Tibial nerve (tissue), 4 donors: ENCODE results near the gene LYRM9. TPM values are rescaled to one million over a fixed set of nuclear protein-coding genes. Genes with fewer than 3 reads are reported as not detected.

Source experiments
- DNase-seq, 2 donors: peaks; one replicate each; pipeline ENCODE4 v3.0.0-alpha.2; 2019; ENCODE audit warnings: low spot score in 2 of 2
- H3K27ac ChIP-seq, 4 donors: fragments of 200-600 bp; sonication (generic) in 3 of 4; one replicate each; pipeline ENCODE4 v1.5.1; 2017 to 2019; ENCODE audit warnings: mild to moderate bottlenecking in 1 of 4
- H3K27me3 ChIP-seq, 2 donors: fragments of 200-600 bp; sonication (generic) in 1 of 2; one replicate each; pipeline versions ENCODE4 v1.5.1 to v1.6.0; 2017 to 2019
- H3K36me3 ChIP-seq, 3 donors: fragments of 200-600 bp; sonication (generic); one replicate each; pipeline ENCODE4 v1.5.1; 2018 to 2019
- H3K4me1 ChIP-seq, 4 donors: fragments of 200-600 bp; sonication (generic) in 3 of 4; one replicate each; pipeline ENCODE4 v1.5.1; 2017 to 2019
- H3K4me3 ChIP-seq, 4 donors: fragments of 200-600 bp; sonication (generic) in 3 of 4; one replicate each; pipeline ENCODE4 v1.5.1; 2017 to 2019; ENCODE audit warnings: mild to moderate bottlenecking in 1 of 4, moderate library complexity in 1 of 4
- H3K9me3 ChIP-seq, 4 donors: fragments of 200-600 bp; sonication (generic) in 3 of 4; one replicate each; pipeline ENCODE4 v1.5.1; 2017 to 2019
- CTCF ChIP-seq, 5 experiments: fragments of 200-600 bp in 3 of 5; fragments of 450-650 bp in 2 of 5; sonication (generic) in 3 of 5; IDR thresholded peaks; one replicate each; pipeline ENCODE4 v1.5.1; 2016 to 2019; ENCODE audit warnings: antibody characterized with exemption in 5 of 5, mild to moderate bottlenecking in 3 of 5, moderate library complexity in 2 of 5
- EP300 ChIP-seq, 2 donors: sonication (generic); formaldehyde crosslinking; IDR thresholded peaks; one replicate each; pipeline ENCODE4 v1.6.1; 2017; ENCODE audit warnings: antibody characterized with exemption in 2 of 2, mild to moderate bottlenecking in 1 of 2
- POLR2A ChIP-seq, 2 donors: fragments of 450-650 bp; IDR thresholded peaks; one replicate each; pipeline ENCODE4 v1.6.1; 2017; ENCODE audit warnings: antibody characterized with exemption in 2 of 2, mild to moderate bottlenecking in 2 of 2, moderate library complexity in 2 of 2
- WGBS, 2 donors: methylation state at CpG; one replicate each; pipeline ENCODE4 v1.1.5; 2018; 5-methylcytosine and 5-hydroxymethylcytosine counted together
- total RNA-seq, 4 donors: library from RNA; depleted of rRNA; stranded (reverse); fragments of >200 nt; gene quantifications; one replicate each; pipeline ENCODE4 v1.1.0, GENCODE V29; 2016

Gene LYRM9
- 10 to 100 TPM; 34.1 to 49.6 (median 37.7) TPM for total RNA-seq

GRCh38 chr17:27892866-27893769 lies at the start of gene LYRM9:
LYRM9 (minus strand) TSS chr17:27893365; CDS start chr17:27882694, 10,671 bp downstream.
- peak; percentile 78 to 85 for DNase-seq
- Histone ChIP-seq H3K4me1 (peaks cover 0 to 59% (median 7%) of the 10 kb centered on the region in 4 donors), H3K27ac (peak within 1 kb of the TSS; percentile 84 to 95 (median 88)), H3K9me3 (no peaks in the 10 kb centered on the region), H3K4me3 (peak within 1 kb of the TSS; percentile 70 to 94 (median 84)), H3K36me3 (no peaks in the 10 kb centered on the region), H3K27me3 (no peaks in the 10 kb centered on the region)
- WGBS, 2 donors: 2 to 3% methylated on average over 15 to 21 of the region's 75 CpGs
- TF ChIP-seq CTCF (IDR thresholded peaks at IDR 0.05): peak; percentile 96 to 99 (median 98)
- TF ChIP-seq EP300 (IDR thresholded peaks at IDR 0.05): peak in 1 of 2 donors; percentile 62
- peak; percentile 53 to 61 for TF ChIP-seq POLR2A (IDR thresholded peaks at IDR 0.05)

- H3K27me3 ChIP-seq: no peaks in the 10 kb centered on the region
- peaks cover 0 to 5% (median 0%) of the 10 kb centered on the region in 4 donors for H3K9me3 ChIP-seq
- no peaks in the 10 kb centered on the region for H3K4me1 ChIP-seq
- no peak for DNase-seq
- H3K4me3 ChIP-seq: no peak overlapping the region
- H3K27ac ChIP-seq: no peak overlapping the region
- TF ChIP-seq POLR2A (IDR thresholded peaks at IDR 0.05): no peak
- no peak for TF ChIP-seq CTCF (IDR thresholded peaks at IDR 0.05)
- no peak for TF ChIP-seq EP300 (IDR thresholded peaks at IDR 0.05)
- WGBS, 2 donors: 75 to 79% methylated on average over 13 of the region's 13 CpGs
- no peaks in the 10 kb centered on the region for H3K36me3 ChIP-seq
Measured at GRCh38 chr17:27940503-27941428, 47.6 kb upstream of the LYRM9 start.

GRCh38 chr17:27939474-27940465 lies 46.6 kb upstream of the LYRM9 start:
- peaks cover 0 to 5% (median 0%) of the 10 kb centered on the region in 4 donors for H3K9me3 ChIP-seq
- H3K36me3 ChIP-seq: no peaks in the 10 kb centered on the region
- WGBS, 2 donors: 46 to 55% methylated on average over 7 of the region's 7 CpGs
- H3K27ac ChIP-seq: no peak overlapping the region
- no peak overlapping the region for H3K4me3 ChIP-seq
- no peaks in the 10 kb centered on the region for H3K4me1 ChIP-seq
- DNase-seq: no peak
- no peak for TF ChIP-seq EP300 (IDR thresholded peaks at IDR 0.05)
- TF ChIP-seq CTCF (IDR thresholded peaks at IDR 0.05): no peak
- TF ChIP-seq POLR2A (IDR thresholded peaks at IDR 0.05): no peak
- no peaks in the 10 kb centered on the region for H3K27me3 ChIP-seq

- no peaks in the 10 kb centered on the region for H3K36me3 ChIP-seq
- no peak overlapping the region for H3K4me3 ChIP-seq
- H3K27ac ChIP-seq: no peak overlapping the region
- no peak for TF ChIP-seq CTCF (IDR thresholded peaks at IDR 0.05)
- no peak for TF ChIP-seq POLR2A (IDR thresholded peaks at IDR 0.05)
- TF ChIP-seq EP300 (IDR thresholded peaks at IDR 0.05): no peak
- H3K27me3 ChIP-seq: no peaks in the 10 kb centered on the region
- 66 to 81% methylated on average over 4 of the region's 4 CpGs for WGBS, 2 donors
- DNase-seq: no peak
- peaks cover 0 to 5% (median 0%) of the 10 kb centered on the region in 4 donors for H3K9me3 ChIP-seq
- H3K4me1 ChIP-seq: no peaks in the 10 kb centered on the region
Measured at GRCh38 chr17:27938864-27939263, 45.7 kb upstream of the LYRM9 start.
